ENCODE results near the gene PRAMEF14.
"Not testable (repeated sequence)": the region's sequence is repeated elsewhere in the genome, so short reads cannot be mapped to it uniquely, and the experiment has no call there.

The PRAMEF14 gene

GRCh38 chr1:13353476-13353875, 6.5 kb upstream of the PRAMEF14 start:
- not testable (repeated sequence) for H3K36me3 ChIP-seq (ENCODE audit: insufficient read depth, low read length); H3K4me1 ChIP-seq (ENCODE audit: control insufficient read depth, insufficient read depth, low read length); H3K9ac ChIP-seq (ENCODE audit: low read depth, low read length); H3K4me3 ChIP-seq (ENCODE audit: low read length); H3K27me3 ChIP-seq (ENCODE audit: control insufficient read depth, insufficient read depth, low read length); H3K9me3 ChIP-seq (replicated peaks; ENCODE audit: low read length); H3K4me2 ChIP-seq (ENCODE audit: low read length)

GRCh38 chr1:13342496-13342895, 4.4 kb downstream of the PRAMEF14 start:
- H3K9ac ChIP-seq (ENCODE audit: low read depth, low read length); H3K36me3 ChIP-seq (ENCODE audit: insufficient read depth, low read length); H3K4me2 ChIP-seq (ENCODE audit: low read length); H3K4me3 ChIP-seq (ENCODE audit: low read length); H3K9me3 ChIP-seq (replicated peaks; ENCODE audit: low read length); H3K4me1 ChIP-seq (ENCODE audit: control insufficient read depth, insufficient read depth, low read length); H3K27me3 ChIP-seq (ENCODE audit: control insufficient read depth, insufficient read depth, low read length): not testable (repeated sequence)

DNA sequence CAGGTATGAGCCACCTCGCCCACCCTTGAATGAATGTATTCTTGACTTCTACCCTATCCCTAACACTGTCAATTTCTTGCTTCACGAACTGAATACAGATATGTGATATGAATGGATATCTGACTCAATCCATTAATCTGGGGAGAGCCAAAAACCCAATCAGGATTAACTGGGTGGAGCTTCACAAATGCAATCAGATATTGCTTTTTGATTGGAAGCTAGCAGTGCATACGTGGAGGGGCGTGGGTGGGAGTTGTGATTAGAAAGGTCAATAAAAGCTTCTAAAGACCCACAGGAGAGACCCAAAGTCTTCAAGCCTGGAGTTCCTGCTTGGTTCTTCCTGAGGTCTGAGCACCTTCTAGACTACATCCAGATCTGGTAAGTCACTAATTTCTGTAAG, 31.7 kb downstream of the PRAMEF14 start, which contains the start of gene PRAMEF15:
PRAMEF15 (plus strand) TSS at position 301 of the 400 bp plus-strand sequence. CDS start 2,827 bp downstream, outside the sequence.
- H3K9me3 ChIP-seq (replicated peaks; ENCODE audit: low read length); H3K4me2 ChIP-seq (ENCODE audit: low read length); H3K4me3 ChIP-seq (ENCODE audit: low read length); H3K4me1 ChIP-seq (ENCODE audit: control insufficient read depth, insufficient read depth, low read length); H3K36me3 ChIP-seq (ENCODE audit: insufficient read depth, low read length); H3K9ac ChIP-seq (ENCODE audit: low read depth, low read length); H3K27me3 ChIP-seq (ENCODE audit: control insufficient read depth, insufficient read depth, low read length): not testable (repeated sequence)

- H3K27me3 ChIP-seq (ENCODE audit: control insufficient read depth, insufficient read depth, low read length); H3K4me2 ChIP-seq (ENCODE audit: low read length); H3K9me3 ChIP-seq (replicated peaks; ENCODE audit: low read length); H3K36me3 ChIP-seq (ENCODE audit: insufficient read depth, low read length); H3K4me1 ChIP-seq (ENCODE audit: control insufficient read depth, insufficient read depth, low read length); H3K4me3 ChIP-seq (ENCODE audit: low read length); H3K9ac ChIP-seq (ENCODE audit: low read depth, low read length): not testable (repeated sequence)
Observed at GRCh38 chr1:13303239-13303638, 43.7 kb downstream of the PRAMEF14 start, which contains the start of gene PRAMEF33. Gene PRAMEF33, plus strand, starts transcription at chr1:13303539. Its CDS starts 2,416 bp downstream, at chr1:13305955.

GRCh38 chr1:13302197-13302596, 44.7 kb downstream of the PRAMEF14 start:
- H3K9ac ChIP-seq (ENCODE audit: low read depth, low read length); H3K9me3 ChIP-seq (replicated peaks; ENCODE audit: low read length); H3K36me3 ChIP-seq (ENCODE audit: insufficient read depth, low read length); H3K4me1 ChIP-seq (ENCODE audit: control insufficient read depth, insufficient read depth, low read length); H3K4me2 ChIP-seq (ENCODE audit: low read length); H3K4me3 ChIP-seq (ENCODE audit: low read length); H3K27me3 ChIP-seq (ENCODE audit: control insufficient read depth, insufficient read depth, low read length): not testable (repeated sequence)

GRCh38 chr1:13298699-13299098, 48.2 kb downstream of the PRAMEF14 start:
- not testable (repeated sequence) for H3K9ac ChIP-seq (ENCODE audit: low read depth, low read length); H3K4me3 ChIP-seq (ENCODE audit: low read length); H3K36me3 ChIP-seq (ENCODE audit: insufficient read depth, low read length); H3K9me3 ChIP-seq (replicated peaks; ENCODE audit: low read length); H3K4me2 ChIP-seq (ENCODE audit: low read length); H3K27me3 ChIP-seq (ENCODE audit: control insufficient read depth, insufficient read depth, low read length); H3K4me1 ChIP-seq (ENCODE audit: control insufficient read depth, insufficient read depth, low read length)

GRCh38 chr1:13297216-13297931, 49.6 kb downstream of the PRAMEF14 start:
- H3K9me3 ChIP-seq (replicated peaks; ENCODE audit: low read length); H3K9ac ChIP-seq (ENCODE audit: low read depth, low read length); H3K4me2 ChIP-seq (ENCODE audit: low read length); H3K36me3 ChIP-seq (ENCODE audit: insufficient read depth, low read length); H3K4me3 ChIP-seq (ENCODE audit: low read length); H3K4me1 ChIP-seq (ENCODE audit: control insufficient read depth, insufficient read depth, low read length); H3K27me3 ChIP-seq (ENCODE audit: control insufficient read depth, insufficient read depth, low read length): not testable (repeated sequence)
